HG03139 (cell line): Measurements from ENCODE around the gene C17orf75.

Source experiments
- ATAC-seq: cut with Tn5 transposase; IDR thresholded peaks from one replicate; pipeline ENCODE4 v1.9.1; 2021; ENCODE audit not compliant: unreplicated experiment

The C17orf75 gene

GRCh38 chr17:32305049-32305448 is 36.9 kb downstream of the C17orf75 start:
- no peak for ATAC-seq

GRCh38 chr17:32303781-32304288 is 38.1 kb downstream of the C17orf75 start:
- no peak for ATAC-seq

- ATAC-seq = no peak
Measured at GRCh38 chr17:32302860-32303649, 38.9 kb downstream of the C17orf75 start.

- no peak for ATAC-seq
Measured at GRCh38 chr17:32302037-32302436, 39.9 kb downstream of the C17orf75 start.

- ATAC-seq = no peak
Measured at GRCh38 chr17:32299580-32300164, 42.3 kb downstream of the C17orf75 start.

- no peak for ATAC-seq
Measured at GRCh38 chr17:32298721-32299579, 43.0 kb downstream of the C17orf75 start.

- ATAC-seq = no peak
Measured at GRCh38 chr17:32298298-32298697, 43.7 kb downstream of the C17orf75 start.

- ATAC-seq = no peak
Measured at GRCh38 chr17:32297860-32298259, 44.1 kb downstream of the C17orf75 start.

GRCh38 chr17:32297424-32297823 is 44.5 kb downstream of the C17orf75 start:
- ATAC-seq = no peak

GRCh38 chr17:32292094-32292493 is 49.9 kb downstream of the C17orf75 start:
- no peak for ATAC-seq

- ATAC-seq = no peak
Measured at GRCh38 chr17:32289471-32290070, 52.4 kb downstream of the C17orf75 start.

- ATAC-seq = no peak
Measured at GRCh38 chr17:32288615-32289014, 53.4 kb downstream of the C17orf75 start.

GRCh38 chr17:32287804-32288511 is 54.0 kb downstream of the C17orf75 start:
- ATAC-seq = no peak

GRCh38 chr17:32286518-32286900 is 55.5 kb downstream of the C17orf75 start:
- ATAC-seq = no peak

- no peak for ATAC-seq
Measured at GRCh38 chr17:32285746-32286517, 56.0 kb downstream of the C17orf75 start.

GRCh38 chr17:32285306-32285705 is 56.7 kb downstream of the C17orf75 start:
- no peak for ATAC-seq

GRCh38 chr17:32283745-32284201 is 58.2 kb downstream of the C17orf75 start:
- ATAC-seq = no peak

- no peak for ATAC-seq
Measured at GRCh38 chr17:32281011-32281451, 60.9 kb downstream of the C17orf75 start.

GRCh38 chr17:32279891-32280716 is 61.9 kb downstream of the C17orf75 start:
- ATAC-seq = no peak
